Epithelial cell of umbilical artery (primary cell): Measurements from ENCODE around the gene PITPNC1. TPM values are rescaled to one million over a fixed set of nuclear protein-coding genes. Genes with fewer than 3 reads are reported as not detected.

ENCODE experiments used
- total RNA-seq: library from RNA; depleted of rRNA; stranded (reverse); fragments of >200 nt; gene quantifications from 2 replicates; pipeline ENCODE4 v1.2.3, GENCODE V29; 2014

The PITPNC1 gene
- 5.8 and 10.4 TPM in 2 replicates for total RNA-seq

DNA sequence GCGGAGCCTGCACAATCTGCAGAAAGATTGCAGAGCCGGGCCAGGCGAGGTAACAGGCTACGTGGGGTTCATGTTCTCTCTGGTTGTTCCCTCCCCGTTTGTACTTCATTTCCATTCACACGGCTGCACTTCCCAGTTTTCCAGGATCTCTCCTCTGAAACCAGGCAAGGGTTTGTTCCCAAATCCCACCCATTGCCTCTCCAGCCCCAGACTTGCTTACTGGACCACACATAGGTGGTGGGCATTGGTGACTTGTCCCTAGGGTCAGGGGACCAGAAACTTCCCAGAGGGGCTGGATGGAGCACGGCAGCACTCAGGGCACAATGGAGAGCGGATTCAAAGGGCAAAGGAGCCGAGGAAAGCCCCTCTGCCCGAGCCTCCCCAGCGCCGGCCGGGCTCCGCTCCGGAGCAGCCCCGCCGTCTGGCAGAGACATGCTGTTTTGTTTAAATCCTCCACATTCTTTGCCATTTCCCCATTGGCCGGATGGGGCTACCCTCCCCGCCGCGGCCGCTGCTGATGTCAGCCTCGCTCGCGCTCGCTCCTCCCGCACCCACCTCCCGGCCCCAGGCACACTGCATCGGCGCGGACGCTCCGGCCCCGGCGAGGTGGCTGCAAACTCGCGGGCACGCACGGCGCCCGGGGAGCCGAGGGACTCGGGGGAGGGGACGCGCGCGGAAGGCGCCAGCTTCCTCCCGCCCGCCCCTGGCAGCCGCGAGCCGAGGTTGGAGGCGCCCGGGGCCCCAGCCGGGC lies at the start of gene PITPNC1:
PITPNC1 (plus strand) TSS at position 545 of the 751 bp plus-strand sequence.

DNA sequence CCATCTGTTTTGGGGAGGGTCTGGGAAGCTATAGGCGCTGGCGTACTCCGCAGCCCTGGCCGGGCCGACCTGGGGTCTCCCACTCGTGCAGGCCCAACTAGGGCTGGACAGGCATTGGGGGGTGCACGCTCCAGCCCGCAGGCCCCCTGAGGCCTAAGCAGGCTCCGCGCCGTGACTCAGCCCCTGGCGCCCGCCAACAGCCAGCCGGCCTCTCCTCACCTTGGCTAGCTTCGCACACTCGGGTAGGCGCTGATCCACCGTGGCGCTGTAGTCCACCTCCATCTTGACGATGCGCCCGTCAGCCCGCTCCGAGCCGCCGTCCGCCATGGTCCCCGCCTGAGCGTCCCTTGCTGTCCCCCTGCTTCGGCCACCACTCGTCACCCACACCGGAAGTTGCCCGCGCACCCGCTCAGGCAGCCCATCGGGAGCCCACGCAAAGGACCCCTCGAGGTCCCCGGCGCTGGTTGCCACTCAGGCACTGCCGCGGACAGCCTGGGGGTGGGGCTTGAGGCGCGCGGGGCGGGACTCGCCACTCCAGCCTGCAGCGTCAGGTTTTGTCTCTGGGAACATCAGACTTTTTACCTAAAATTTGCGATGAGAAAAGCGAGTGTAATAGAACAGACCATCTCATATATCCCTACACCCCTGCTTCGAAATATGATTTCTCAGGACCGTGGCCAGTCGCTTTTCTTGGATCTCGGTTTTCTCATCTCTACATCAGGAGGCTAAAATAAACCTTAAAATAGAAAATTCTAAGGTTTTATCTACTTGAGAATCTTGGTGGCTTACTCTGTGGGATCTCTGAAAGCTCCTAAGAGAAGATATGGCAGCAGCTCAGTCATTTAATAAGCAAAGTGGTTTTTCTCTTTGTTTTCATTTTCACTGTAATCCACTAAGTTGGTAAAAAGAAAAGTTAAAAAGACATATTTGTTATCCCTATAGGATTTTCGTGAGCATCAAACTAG lies 10.6 kb upstream of the PITPNC1 start, which contains the start of gene PSMD12:
PSMD12 (minus strand) TSS at position 385 of the 965 bp plus-strand sequence; CDS start at position 327, 58 bp downstream.

DNA sequence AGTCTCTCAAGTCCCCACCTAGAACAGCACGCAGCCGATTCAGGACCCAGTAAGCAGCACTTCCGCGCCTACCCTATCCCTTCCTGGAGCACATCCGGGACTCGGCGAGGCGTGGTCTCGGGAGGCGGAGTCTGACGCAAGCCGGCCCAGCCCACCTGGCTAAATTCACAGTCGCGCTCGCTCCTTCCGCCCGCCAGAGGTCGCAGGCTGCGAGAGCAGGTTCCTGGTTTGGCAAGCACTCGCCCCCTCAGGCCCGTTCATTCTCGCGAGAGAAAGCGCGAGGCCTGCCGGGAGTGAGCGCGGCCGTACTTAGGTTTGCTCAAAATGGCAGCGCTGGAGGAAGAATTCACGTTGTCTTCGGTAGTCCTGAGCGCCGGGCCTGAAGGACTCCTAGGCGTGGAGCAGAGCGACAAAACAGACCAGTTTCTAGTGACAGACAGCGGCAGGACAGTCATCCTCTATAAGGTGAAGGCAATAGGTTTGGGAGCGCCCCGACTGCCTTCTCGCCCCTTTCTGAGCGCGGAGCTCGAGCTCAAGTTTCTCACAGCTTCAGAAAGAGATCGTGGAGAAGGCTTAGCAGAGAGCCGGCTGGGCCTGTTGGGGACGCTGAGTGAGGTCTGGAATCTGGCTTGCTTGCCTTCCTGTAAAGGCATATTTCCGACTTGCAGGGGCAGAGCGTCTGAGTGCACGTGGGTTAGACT lies 340.7 kb downstream of the PITPNC1 start, which contains the start of gene NOL11:
NOL11 (plus strand) TSS at position 313 of the 701 bp plus-strand sequence; CDS start at position 325, 12 bp downstream.

Other genes with a start within 250 kb of the PITPNC1 start
- 48.6 and 52.6 TPM in 2 replicates for gene HELZ, start 132.1 kb upstream of the PITPNC1 start, total RNA-seq
- 29.9 and 44.4 TPM in 2 replicates for gene PSMD12, start 10.7 kb upstream of the PITPNC1 start, total RNA-seq